ENCODE data around the gene SNX2. TPM values are rescaled to one million over a fixed set of nuclear protein-coding genes. Genes with fewer than 3 reads are reported as not detected.

SNX2 gene
- total and polyA plus RNA-seq, 9 of the 15 experiments (the other 6 are each of a cell fraction or from before 2014, with no cell fraction given) = 35.2 to 86.0 (median 58.1) TPM

DNA sequence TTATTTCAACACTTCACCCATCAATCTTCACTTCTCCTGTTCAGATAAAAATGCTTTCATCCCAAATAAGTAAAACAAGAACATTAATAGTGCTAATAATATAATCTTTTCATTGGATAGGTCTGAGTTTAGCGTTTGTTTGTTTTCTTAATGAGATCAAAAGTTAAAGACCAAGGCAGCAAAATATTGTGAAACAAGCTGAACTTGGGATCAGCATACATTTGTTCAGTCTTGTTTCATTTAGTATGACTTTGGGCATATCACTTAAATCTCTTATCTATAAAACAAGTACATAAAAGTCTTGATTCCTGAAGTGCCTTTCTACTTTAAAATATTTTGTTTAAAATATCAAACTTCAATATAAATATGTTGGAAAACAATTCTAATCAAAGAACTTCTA is 57.1 kb downstream of the SNX2 start:
- no peak overlapping the region for H3K4me3 ChIP-seq
- no peak overlapping the region for H3K27ac ChIP-seq (ENCODE audit: extremely low read depth, low read depth, low read length)
- DNase-seq (ENCODE audit: extremely low read depth in 1 of 4, low spot score in 3 of 4) (no peak), ATAC-seq (no peak), FAIRE-seq (no peak)
- no peak for TF ChIP-seq PCBP2 (IDR thresholded peaks at IDR 0.05; ENCODE audit: low read depth, low read length, poor library complexity, severe bottlenecking)
- TF ChIP-seq KDM4B (IDR thresholded peaks at IDR 0.05; ENCODE audit: borderline replicate concordance in 2 of 2, low read depth in 1 of 2) = no peak
- TF ChIP-seq ZFP36 (IDR thresholded peaks at IDR 0.05; ENCODE audit: low read depth, low read length, partially characterized antibody) = no peak
- in situ Hi-C loops (cut with MboI) (no loop called here), intact Hi-C loops (cut with micrococcal nuclease) (loop anchor here (1.0 kb wide), 1 partner anchor 31 kb away; no protein-coding TSS in a partner anchor)
- no peaks in the 10 kb centered on the region for H3K4me1 ChIP-seq (replicated peaks in 1 of 2; ENCODE audit: control insufficient read depth in 2 of 2, insufficient read depth in 2 of 2, low read length in 2 of 2)
- ChIA-PET POLR2A (no interaction called here), CTCF (ENCODE audit: low intra/inter-chr PET ratio) (no interaction called here)
- H3K9me3 ChIP-seq (replicated peaks; ENCODE audit: control insufficient read depth, insufficient read depth, low read depth, low read length) = no peaks in the 10 kb centered on the region
- H2AFZ ChIP-seq (ENCODE audit: low read depth, low read length) = no peak overlapping the region
- no peak overlapping the region for H3K9ac ChIP-seq (ENCODE audit: insufficient read depth in 1 of 2, low read depth in 2 of 2, low read length in 2 of 2)
- no TSS peak for BruUV-seq (replicated peaks)
- peaks cover 19% of the 10 kb centered on the region; the same call in 2 of the 3 replicates for H3K36me3 ChIP-seq (ENCODE audit: control insufficient read depth, insufficient read depth, low read length)
- no peaks in the 10 kb centered on the region for H3K27me3 ChIP-seq (ENCODE audit: control insufficient read depth in 2 of 2, insufficient read depth in 2 of 2, low read length in 2 of 2)
- H4K20me1 ChIP-seq (replicated peaks; ENCODE audit: control insufficient read depth, insufficient read depth, low read length) = no peaks in the 10 kb centered on the region
- 58% methylated on average over 1 of the region's 1 CpG for WGBS (ENCODE audit: insufficient coverage, low coverage, missing lambda C conversion rate)
- H3K4me2 ChIP-seq (ENCODE audit: insufficient read depth, low read length) = no peak overlapping the region
- no peaks in the 10 kb centered on the region for H3K79me2 ChIP-seq (ENCODE audit: control insufficient read depth, insufficient read depth, low read length)
- H3K9me1 ChIP-seq (ENCODE audit: control insufficient read depth, insufficient read depth, low read length) = no peaks in the 10 kb centered on the region

- Histone ChIP-seq H4K20me1 (replicated peaks; ENCODE audit: control insufficient read depth, insufficient read depth, low read length) (no peaks in the 10 kb centered on the region), H3K4me2 (ENCODE audit: insufficient read depth, low read length) (no peak overlapping the region), H3K79me2 (ENCODE audit: control insufficient read depth, insufficient read depth, low read length) (no peaks in the 10 kb centered on the region), H2AFZ (ENCODE audit: low read depth, low read length) (no peak overlapping the region), H3K4me3 (no peak overlapping the region), H3K36me3 (ENCODE audit: control insufficient read depth, insufficient read depth, low read length) (no peaks in the 10 kb centered on the region), H3K9ac (ENCODE audit: insufficient read depth in 1 of 2, low read depth in 2 of 2, low read length in 2 of 2) (no peak overlapping the region), H3K4me1 (replicated peaks in 1 of 2; ENCODE audit: control insufficient read depth in 2 of 2, insufficient read depth in 2 of 2, low read length in 2 of 2) (no peaks in the 10 kb centered on the region), H3K9me1 (ENCODE audit: control insufficient read depth, insufficient read depth, low read length) (no peaks in the 10 kb centered on the region), H3K27ac (ENCODE audit: extremely low read depth, low read depth, low read length) (no peak overlapping the region), H3K27me3 (ENCODE audit: control insufficient read depth in 2 of 2, insufficient read depth in 2 of 2, low read length in 2 of 2) (no peaks in the 10 kb centered on the region), H3K9me3 (replicated peaks; ENCODE audit: control insufficient read depth, insufficient read depth, low read depth, low read length) (no peaks in the 10 kb centered on the region)
- FAIRE-seq = no peak
- ChIA-PET CTCF (ENCODE audit: low intra/inter-chr PET ratio) (no interaction called here), POLR2A (no interaction called here)
- no peak for DNase-seq (ENCODE audit: extremely low read depth in 1 of 4, low spot score in 3 of 4)
- peak; percentile 47; the same call in 2 of the 3 replicates for ATAC-seq
- intact Hi-C loops (cut with micrococcal nuclease) (no loop called here), in situ Hi-C loops (cut with MboI) (no loop called here)
- BruUV-seq (replicated peaks) = no TSS peak
- 50% methylated on average over 1 of the region's 1 CpG for WGBS (ENCODE audit: insufficient coverage, low coverage, missing lambda C conversion rate)
- TF ChIP-seq, protein P1, sequence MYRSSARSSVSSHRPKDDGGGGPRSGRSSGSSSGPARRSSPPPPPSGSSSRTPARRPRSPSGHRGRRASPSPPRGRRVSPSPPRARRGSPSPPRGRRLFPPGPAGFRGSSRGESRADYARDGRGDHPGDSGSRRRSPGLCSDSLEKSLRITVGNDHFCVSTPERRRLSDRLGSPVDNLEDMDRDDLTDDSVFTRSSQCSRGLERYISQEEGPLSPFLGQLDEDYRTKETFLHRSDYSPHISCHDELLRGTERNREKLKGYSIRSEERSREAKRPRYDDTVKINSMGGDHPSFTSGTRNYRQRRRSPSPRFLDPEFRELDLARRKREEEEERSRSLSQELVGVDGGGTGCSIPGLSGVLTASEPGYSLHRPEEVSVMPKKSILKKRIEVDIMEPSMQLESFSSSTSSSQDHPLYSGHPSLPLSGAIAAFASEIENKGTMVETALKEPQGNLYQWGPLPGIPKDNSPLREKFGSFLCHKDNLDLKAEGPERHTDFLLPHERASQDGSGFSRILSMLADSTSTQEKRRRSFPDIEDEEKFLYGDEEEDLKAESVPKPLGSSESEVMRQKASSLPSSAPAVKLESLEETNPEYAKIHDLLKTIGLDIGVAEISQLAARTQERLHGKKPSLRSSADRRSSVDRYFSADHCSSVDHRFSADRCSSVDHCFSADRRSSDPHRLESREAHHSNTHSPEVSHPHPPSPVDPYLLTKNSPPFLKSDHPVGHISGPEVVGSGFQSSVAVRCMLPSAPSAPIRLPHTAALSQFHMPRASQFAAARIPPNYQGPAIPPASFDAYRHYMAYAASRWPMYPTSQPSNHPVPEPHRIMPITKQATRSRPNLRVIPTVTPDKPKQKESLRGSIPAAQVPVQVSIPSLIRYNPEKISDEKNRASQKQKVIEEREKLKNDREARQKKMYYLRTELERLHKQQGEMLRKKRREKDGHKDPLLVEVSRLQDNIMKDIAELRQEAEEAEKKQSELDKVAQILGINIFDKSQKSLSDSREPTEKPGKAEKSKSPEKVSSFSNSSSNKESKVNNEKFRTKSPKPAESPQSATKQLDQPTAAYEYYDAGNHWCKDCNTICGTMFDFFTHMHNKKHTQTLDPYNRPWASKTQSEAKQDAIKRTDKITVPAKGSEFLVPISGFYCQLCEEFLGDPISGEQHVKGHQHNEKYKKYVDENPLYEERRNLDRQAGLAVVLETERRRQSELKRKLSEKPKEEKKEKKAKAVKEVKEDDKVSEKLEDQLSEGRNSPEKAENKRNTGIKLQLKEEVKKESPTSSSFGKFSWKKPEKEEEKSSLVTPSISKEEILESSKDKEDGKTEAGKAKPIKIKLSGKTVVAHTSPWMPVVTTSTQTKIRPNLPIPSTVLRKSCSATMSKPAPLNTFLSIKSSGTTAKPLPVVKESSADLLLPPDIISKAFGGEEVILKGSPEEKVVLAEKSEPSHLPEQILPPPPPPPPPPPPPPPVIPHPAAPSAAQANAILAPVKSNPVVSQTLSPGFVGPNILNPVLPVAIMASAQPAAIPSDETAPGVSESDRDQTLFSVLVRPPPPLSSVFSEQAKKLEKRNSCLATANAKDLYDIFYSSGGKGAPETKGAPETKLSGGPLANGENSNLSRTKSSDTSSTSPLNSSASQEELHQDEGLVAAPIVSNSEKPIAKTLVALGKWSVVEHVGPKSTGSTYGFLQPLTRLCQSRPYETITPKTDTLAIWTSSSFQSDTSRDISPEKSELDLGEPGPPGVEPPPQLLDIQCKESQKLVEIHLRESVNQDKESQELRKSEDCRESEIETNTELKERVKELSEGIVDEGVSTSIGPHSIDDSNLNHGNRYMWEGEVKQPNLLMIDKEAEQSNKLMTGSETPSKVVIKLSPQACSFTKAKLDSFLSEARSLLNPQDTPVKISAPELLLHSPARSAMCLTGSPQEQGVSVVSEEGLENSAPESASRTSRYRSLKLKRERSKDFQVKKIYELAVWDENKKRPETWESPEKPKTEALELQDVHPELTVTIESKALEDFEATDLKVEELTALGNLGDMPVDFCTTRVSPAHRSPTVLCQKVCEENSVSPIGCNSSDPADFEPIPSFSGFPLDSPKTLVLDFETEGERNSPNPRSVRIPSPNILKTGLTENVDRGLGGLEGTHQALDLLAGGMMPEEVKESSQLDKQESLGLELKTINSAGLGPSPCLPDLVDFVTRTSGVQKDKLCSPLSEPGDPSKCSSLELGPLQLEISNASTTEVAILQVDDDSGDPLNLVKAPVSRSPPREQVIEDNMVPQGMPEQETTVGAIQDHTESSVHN (IDR thresholded peaks at IDR 0.05; ENCODE audit: borderline replicate concordance in 1 of 2, low read depth in 1 of 2) = no peak
- no peak for TF ChIP-seq SNRNP70 (optimal IDR thresholded peaks at IDR 0.05; ENCODE audit: low read depth, low read length)
Measured at GRCh38 chr5:122835681-122836080, 60.8 kb downstream of the SNX2 start.

Data from K562 (cell line).